HepG2 (cell line): ENCODE results near the gene DDX1.

Experiments
- ZNF784 ChIP-seq: sonication (generic); formaldehyde crosslinking; IDR thresholded peaks from 2 replicates; pipeline ENCODE4 v1.5.1; 2020; ENCODE audit warnings: missing genetic modification reagents, mild to moderate bottlenecking, borderline replicate concordance
- TF ChIP-seq, protein P1 (sequence below): sonication (generic); formaldehyde crosslinking; IDR thresholded peaks from 2 replicates; pipeline ENCODE4 v1.4.0; 2020; ENCODE audit warnings: mild to moderate bottlenecking, missing genetic modification reagents, borderline replicate concordance

- TF ChIP-seq ZNF784: no peak
- TF ChIP-seq, protein P1, sequence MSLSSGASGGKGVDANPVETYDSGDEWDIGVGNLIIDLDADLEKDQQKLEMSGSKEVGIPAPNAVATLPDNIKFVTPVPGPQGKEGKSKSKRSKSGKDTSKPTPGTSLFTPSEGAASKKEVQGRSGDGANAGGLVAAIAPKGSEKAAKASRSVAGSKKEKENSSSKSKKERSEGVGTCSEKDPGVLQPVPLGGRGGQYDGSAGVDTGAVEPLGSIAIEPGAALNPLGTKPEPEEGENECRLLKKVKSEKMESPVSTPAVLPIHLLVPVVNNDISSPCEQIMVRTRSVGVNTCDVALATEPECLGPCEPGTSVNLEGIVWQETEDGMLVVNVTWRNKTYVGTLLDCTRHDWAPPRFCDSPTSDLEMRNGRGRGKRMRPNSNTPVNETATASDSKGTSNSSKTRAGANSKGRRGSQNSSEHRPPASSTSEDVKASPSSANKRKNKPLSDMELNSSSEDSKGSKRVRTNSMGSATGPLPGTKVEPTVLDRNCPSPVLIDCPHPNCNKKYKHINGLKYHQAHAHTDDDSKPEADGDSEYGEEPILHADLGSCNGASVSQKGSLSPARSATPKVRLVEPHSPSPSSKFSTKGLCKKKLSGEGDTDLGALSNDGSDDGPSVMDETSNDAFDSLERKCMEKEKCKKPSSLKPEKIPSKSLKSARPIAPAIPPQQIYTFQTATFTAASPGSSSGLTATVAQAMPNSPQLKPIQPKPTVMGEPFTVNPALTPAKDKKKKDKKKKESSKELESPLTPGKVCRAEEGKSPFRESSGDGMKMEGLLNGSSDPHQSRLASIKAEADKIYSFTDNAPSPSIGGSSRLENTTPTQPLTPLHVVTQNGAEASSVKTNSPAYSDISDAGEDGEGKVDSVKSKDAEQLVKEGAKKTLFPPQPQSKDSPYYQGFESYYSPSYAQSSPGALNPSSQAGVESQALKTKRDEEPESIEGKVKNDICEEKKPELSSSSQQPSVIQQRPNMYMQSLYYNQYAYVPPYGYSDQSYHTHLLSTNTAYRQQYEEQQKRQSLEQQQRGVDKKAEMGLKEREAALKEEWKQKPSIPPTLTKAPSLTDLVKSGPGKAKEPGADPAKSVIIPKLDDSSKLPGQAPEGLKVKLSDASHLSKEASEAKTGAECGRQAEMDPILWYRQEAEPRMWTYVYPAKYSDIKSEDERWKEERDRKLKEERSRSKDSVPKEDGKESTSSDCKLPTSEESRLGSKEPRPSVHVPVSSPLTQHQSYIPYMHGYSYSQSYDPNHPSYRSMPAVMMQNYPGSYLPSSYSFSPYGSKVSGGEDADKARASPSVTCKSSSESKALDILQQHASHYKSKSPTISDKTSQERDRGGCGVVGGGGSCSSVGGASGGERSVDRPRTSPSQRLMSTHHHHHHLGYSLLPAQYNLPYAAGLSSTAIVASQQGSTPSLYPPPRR: no peak
Measured at GRCh38 chr2:15652252-15652651, 60.6 kb downstream of the DDX1 start.
